ENCODE results near the gene YPEL5. TPM values are rescaled to one million over a fixed set of nuclear protein-coding genes. Genes with fewer than 3 reads are reported as not detected.

The YPEL5 gene
- total RNA-seq, 1 donor from 2014 or later, result 25.0 TPM

DNA sequence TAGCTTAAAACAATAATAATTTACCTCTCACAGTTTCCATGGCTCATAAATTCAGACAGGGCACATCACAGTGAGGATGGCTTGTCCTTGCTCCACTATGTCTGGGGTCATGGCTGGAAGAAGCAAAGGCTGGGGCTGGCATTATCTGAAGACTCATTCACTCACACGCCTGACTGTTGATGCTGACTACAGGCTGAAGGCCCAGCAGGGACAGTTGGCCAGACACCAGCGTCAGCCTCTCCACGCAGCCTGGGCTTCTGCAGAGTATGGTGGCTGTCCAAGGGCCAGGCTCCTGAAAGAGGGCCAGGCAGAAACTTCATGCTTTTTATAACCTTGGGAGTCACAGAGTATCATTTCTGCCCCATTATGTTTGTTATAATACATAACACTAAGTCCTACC, 33.4 kb downstream of the YPEL5 start:
- Mint-ChIP-seq H3K4me1 (no peaks in the 10 kb centered on the region), H3K36me3 (ENCODE audit: low read depth) (no peaks in the 10 kb centered on the region), H3K4me3 (no peak overlapping the region), H3K27ac (ENCODE audit: unreplicated experiment) (no peak overlapping the region), H3K9me3 (no peaks in the 10 kb centered on the region), H3K27me3 (ENCODE audit: low read depth) (peaks cover 4% of the 10 kb centered on the region)
- no peak for DNase-seq (ENCODE audit: low read depth, low spot score)
- TF ChIP-seq, protein P1, sequence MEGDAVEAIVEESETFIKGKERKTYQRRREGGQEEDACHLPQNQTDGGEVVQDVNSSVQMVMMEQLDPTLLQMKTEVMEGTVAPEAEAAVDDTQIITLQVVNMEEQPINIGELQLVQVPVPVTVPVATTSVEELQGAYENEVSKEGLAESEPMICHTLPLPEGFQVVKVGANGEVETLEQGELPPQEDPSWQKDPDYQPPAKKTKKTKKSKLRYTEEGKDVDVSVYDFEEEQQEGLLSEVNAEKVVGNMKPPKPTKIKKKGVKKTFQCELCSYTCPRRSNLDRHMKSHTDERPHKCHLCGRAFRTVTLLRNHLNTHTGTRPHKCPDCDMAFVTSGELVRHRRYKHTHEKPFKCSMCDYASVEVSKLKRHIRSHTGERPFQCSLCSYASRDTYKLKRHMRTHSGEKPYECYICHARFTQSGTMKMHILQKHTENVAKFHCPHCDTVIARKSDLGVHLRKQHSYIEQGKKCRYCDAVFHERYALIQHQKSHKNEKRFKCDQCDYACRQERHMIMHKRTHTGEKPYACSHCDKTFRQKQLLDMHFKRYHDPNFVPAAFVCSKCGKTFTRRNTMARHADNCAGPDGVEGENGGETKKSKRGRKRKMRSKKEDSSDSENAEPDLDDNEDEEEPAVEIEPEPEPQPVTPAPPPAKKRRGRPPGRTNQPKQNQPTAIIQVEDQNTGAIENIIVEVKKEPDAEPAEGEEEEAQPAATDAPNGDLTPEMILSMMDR (conservative IDR thresholded peaks at IDR 0.05), result no peak

DNA sequence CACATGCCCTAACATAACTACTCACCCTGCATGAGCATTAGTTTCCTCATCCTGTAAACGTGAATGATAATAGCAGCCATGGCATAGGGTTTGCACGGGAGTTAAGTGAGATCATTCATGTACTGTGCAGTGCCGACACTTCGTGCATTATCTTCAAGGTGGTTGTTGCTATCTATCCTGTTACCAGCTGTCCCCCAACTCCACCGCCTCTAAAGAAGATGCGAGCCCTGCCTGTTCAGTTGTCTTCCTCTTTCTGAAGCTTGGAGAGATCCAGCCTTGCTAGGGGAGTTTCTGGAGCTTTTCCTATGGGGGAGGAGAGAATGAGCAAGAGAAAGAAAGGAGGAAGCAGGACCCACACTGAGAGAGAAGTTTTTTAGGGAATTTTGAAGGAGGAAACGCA, 34.4 kb downstream of the YPEL5 start:
- Mint-ChIP-seq H3K9me3 (no peaks in the 10 kb centered on the region), H3K27me3 (ENCODE audit: low read depth) (peaks cover 7% of the 10 kb centered on the region), H3K36me3 (ENCODE audit: low read depth) (no peaks in the 10 kb centered on the region), H3K27ac (ENCODE audit: unreplicated experiment) (no peak overlapping the region), H3K4me1 (no peaks in the 10 kb centered on the region), H3K4me3 (no peak overlapping the region)
- DNase-seq (ENCODE audit: low read depth, low spot score), result no peak
- TF ChIP-seq, protein P1 (conservative IDR thresholded peaks at IDR 0.05), result no peak

DNA sequence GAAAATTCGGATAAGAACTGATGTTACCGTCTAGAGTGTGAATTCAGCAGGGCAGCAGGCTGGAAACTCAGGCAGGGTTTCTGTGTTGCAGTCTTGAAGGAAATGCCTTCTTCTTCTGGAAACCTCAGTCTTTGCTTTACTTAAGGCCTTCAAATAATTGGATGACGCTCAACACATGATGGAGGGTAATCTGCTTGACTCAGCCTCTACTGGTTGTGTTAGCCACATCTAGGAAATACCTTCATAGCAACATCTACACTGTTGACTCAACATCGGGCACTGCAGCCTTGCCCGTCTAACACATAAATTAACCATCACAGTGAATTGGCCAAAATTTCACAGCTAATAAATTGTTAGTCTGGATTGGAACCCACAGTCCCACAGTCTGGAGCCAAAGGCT, 37.2 kb downstream of the YPEL5 start:
- Mint-ChIP-seq H3K27me3 (ENCODE audit: low read depth) (peaks cover 9% of the 10 kb centered on the region), H3K9me3 (no peaks in the 10 kb centered on the region), H3K36me3 (ENCODE audit: low read depth) (no peaks in the 10 kb centered on the region), H3K4me3 (no peak overlapping the region), H3K4me1 (no peaks in the 10 kb centered on the region), H3K27ac (ENCODE audit: unreplicated experiment) (no peak overlapping the region)
- TF ChIP-seq, protein P1 (conservative IDR thresholded peaks at IDR 0.05), result no peak
- DNase-seq (ENCODE audit: low read depth, low spot score), result no peak

DNA sequence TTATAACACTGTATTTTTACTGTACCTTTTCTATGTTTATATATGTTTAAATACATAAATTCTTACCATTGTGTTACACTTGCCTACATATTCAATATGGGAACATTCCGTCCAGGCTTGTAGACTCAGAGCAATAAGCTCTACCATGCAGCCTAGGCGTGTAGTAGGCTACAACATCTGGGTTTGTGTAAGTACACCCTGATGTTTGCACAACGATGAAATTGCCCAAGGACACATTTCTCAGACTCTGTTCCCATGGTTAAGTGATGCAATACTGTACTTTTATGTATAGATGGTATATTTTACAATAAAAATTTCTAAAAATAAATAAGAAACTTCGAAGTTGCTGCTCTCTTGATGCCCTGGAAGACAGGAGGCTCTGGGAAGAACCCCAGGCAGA, 38.4 kb downstream of the YPEL5 start:
- no peaks in the 10 kb centered on the region for H3K9me3 Mint-ChIP-seq
- TF ChIP-seq, protein P1 (conservative IDR thresholded peaks at IDR 0.05), result no peak
- no peaks in the 10 kb centered on the region for H3K36me3 Mint-ChIP-seq (ENCODE audit: low read depth)
- H3K27ac Mint-ChIP-seq (ENCODE audit: unreplicated experiment), result no peak overlapping the region
- peaks cover 9% of the 10 kb centered on the region for H3K27me3 Mint-ChIP-seq (ENCODE audit: low read depth)
- no peaks in the 10 kb centered on the region for H3K4me1 Mint-ChIP-seq
- no peak overlapping the region for H3K4me3 Mint-ChIP-seq
- no peak for DNase-seq (ENCODE audit: low read depth, low spot score)

DNA sequence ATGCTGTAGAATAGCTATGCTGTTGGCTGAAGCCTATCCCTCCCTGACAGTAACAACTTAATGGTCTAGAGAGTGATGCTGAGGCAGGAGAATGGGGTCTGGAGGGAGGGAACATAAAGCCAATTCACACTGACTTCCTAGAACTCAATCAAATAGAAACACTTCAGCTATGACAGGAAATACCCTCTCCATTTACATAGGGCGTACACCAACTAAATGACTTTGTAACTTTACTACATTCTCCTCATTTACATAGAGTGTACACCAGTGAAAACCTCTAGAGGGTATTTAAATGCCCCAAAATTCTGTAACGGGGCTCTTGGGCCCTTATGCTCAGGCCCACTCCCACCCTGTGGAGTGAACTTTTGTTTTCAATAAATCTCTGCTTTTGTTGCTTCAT, 41.5 kb downstream of the YPEL5 start:
- no peak overlapping the region for H3K4me3 Mint-ChIP-seq

More for the DNA sequence above, 41.5 kb downstream of the YPEL5 start:
- H3K27ac Mint-ChIP-seq (ENCODE audit: unreplicated experiment), result no peak overlapping the region
- H3K36me3 Mint-ChIP-seq (ENCODE audit: low read depth), result no peaks in the 10 kb centered on the region
- peaks cover 3% of the 10 kb centered on the region for H3K4me1 Mint-ChIP-seq
- H3K27me3 Mint-ChIP-seq (ENCODE audit: low read depth), result peaks cover 5% of the 10 kb centered on the region
- H3K9me3 Mint-ChIP-seq, result no peaks in the 10 kb centered on the region
- TF ChIP-seq, protein P1 (conservative IDR thresholded peaks at IDR 0.05), result no peak
- no peak for DNase-seq (ENCODE audit: low read depth, low spot score)

Measured in neural crest cell (in vitro differentiated cells).